ENCODE results near the gene RFNG.

DNA sequence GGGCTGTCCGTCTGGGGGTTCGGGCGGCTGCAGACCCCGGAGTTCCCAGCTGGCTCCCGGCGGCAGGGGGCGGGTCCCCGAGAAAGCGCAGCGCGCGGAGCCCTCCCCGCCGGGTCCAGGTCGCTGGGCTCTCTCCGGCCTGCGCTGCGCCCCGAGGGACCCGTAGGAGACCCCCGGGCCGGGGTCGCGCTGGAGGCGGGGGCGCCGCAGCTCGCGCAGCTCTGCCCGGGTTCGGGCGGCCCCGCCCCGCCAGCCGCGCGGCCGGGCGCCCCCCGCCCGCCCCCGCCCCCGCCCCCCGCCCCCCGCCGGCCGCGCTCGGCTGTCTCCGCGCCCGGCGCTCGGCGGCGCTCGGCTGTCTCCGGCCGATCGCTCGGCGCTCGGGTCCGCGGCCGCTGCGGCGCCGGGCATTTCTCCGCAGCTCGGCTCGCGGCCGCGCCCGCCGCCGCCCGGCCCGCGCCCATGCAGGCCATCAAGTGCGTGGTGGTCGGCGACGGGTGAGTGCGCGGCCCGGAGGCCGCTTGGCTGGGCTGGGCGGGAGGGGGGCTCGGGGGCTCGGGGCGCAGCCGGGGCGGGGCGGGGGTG, 20.2 kb downstream of the RFNG start, which contains the start of gene RAC3:
- TF ChIP-seq, protein P1, sequence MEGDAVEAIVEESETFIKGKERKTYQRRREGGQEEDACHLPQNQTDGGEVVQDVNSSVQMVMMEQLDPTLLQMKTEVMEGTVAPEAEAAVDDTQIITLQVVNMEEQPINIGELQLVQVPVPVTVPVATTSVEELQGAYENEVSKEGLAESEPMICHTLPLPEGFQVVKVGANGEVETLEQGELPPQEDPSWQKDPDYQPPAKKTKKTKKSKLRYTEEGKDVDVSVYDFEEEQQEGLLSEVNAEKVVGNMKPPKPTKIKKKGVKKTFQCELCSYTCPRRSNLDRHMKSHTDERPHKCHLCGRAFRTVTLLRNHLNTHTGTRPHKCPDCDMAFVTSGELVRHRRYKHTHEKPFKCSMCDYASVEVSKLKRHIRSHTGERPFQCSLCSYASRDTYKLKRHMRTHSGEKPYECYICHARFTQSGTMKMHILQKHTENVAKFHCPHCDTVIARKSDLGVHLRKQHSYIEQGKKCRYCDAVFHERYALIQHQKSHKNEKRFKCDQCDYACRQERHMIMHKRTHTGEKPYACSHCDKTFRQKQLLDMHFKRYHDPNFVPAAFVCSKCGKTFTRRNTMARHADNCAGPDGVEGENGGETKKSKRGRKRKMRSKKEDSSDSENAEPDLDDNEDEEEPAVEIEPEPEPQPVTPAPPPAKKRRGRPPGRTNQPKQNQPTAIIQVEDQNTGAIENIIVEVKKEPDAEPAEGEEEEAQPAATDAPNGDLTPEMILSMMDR (IDR thresholded peaks at IDR 0.05), result no peak
- TF ChIP-seq EZH2phosphoT487 (IDR thresholded peaks at IDR 0.05) (no peak), EZH2 (IDR thresholded peaks at IDR 0.05) (no peak)

Measured in neural progenitor cell (in vitro differentiated cells).